Sigmoid colon (tissue), 4 donors: ENCODE results near the gene IGF2R.

Source experiments
- EP300 ChIP-seq, 4 donors: sonication (generic); formaldehyde crosslinking; IDR thresholded peaks; one replicate each; pipeline ENCODE4 v1.6.1; 2017; ENCODE audit warnings: antibody characterized with exemption in 4 of 4
- POLR2A ChIP-seq, 2 donors: fragments of 450-650 bp; IDR thresholded peaks; one replicate each; pipeline ENCODE4 v1.6.1; 2016; ENCODE audit warnings: antibody characterized with exemption in 2 of 2, mild to moderate bottlenecking in 2 of 2, moderate library complexity in 2 of 2
- POLR2AphosphoS5 ChIP-seq, 4 donors: sonication (generic); formaldehyde crosslinking; IDR thresholded peaks; one replicate each; pipeline ENCODE4 v1.6.1; 2017; ENCODE audit warnings: antibody characterized with exemption in 4 of 4
- TF ChIP-seq, protein P1 (sequence below), 4 experiments: fragments of 450-650 bp in 3 of 4; fragments of 200-600 bp in 1 of 4; IDR thresholded peaks; one replicate each; pipeline ENCODE4 v1.5.1; 2016 to 2019; ENCODE audit warnings: antibody characterized with exemption in 4 of 4, mild to moderate bottlenecking in 3 of 4, moderate library complexity in 2 of 4

- TF ChIP-seq, protein P1, sequence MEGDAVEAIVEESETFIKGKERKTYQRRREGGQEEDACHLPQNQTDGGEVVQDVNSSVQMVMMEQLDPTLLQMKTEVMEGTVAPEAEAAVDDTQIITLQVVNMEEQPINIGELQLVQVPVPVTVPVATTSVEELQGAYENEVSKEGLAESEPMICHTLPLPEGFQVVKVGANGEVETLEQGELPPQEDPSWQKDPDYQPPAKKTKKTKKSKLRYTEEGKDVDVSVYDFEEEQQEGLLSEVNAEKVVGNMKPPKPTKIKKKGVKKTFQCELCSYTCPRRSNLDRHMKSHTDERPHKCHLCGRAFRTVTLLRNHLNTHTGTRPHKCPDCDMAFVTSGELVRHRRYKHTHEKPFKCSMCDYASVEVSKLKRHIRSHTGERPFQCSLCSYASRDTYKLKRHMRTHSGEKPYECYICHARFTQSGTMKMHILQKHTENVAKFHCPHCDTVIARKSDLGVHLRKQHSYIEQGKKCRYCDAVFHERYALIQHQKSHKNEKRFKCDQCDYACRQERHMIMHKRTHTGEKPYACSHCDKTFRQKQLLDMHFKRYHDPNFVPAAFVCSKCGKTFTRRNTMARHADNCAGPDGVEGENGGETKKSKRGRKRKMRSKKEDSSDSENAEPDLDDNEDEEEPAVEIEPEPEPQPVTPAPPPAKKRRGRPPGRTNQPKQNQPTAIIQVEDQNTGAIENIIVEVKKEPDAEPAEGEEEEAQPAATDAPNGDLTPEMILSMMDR (IDR thresholded peaks at IDR 0.05) = no peak
- TF ChIP-seq EP300 (IDR thresholded peaks at IDR 0.05) (no peak), POLR2A (IDR thresholded peaks at IDR 0.05) (no peak), POLR2AphosphoS5 (IDR thresholded peaks at IDR 0.05) (no peak)
Measured at GRCh38 chr6:160007611-160008010, 38.7 kb downstream of the IGF2R start.
